Measurements from ENCODE around the gene SEMA6B. TPM values are rescaled to one million over a fixed set of nuclear protein-coding genes. Genes with fewer than 3 reads are reported as not detected.

The SEMA6B gene
- total and polyA plus RNA-seq, 2 donors (not counting 3 experiments of a cell fraction or from before 2014, with no cell fraction given): 97.8 to 176 TPM

GRCh38 chr19:4539169-4539692, 20.3 kb downstream of the SEMA6B start:
- H3K9me1 ChIP-seq (replicated peaks; ENCODE audit: control insufficient read depth, extremely low read depth, insufficient read depth, low read length): no peaks in the 10 kb centered on the region
- POLR2A ChIA-PET: interaction anchor here (0.6 kb wide), 1 partner anchor 24 kb away, joined by 5 read pairs; no protein-coding TSS in a partner anchor
- H3K9me3 ChIP-seq (replicated peaks; ENCODE audit: control insufficient read depth, insufficient read depth, low read length): no peaks in the 10 kb centered on the region
- dilution Hi-C loops (cut with MboI; ENCODE audit: extremely low pct_ligation_motif_present, low sequenced_read_pairs): no loop called here
- H3K9ac ChIP-seq (replicated peaks; ENCODE audit: extremely low read depth, insufficient read depth, low read length): no peak overlapping the region
- TF ChIP-seq MAX (IDR thresholded peaks at IDR 0.05; ENCODE audit: insufficient read depth, insufficient read length) (no peak), EZH2 (IDR thresholded peaks at IDR 0.05; ENCODE audit: borderline replicate concordance, low read depth, low read length, severe bottlenecking) (no peak), CTCF (IDR thresholded peaks at IDR 0.05; ENCODE audit: extremely low read depth in 1 of 2, insufficient read depth in 1 of 2, low read depth in 1 of 2, low read length in 2 of 2) (no peak), POLR2AphosphoS5 (IDR thresholded peaks at IDR 0.05; ENCODE audit: insufficient read depth, low read depth, low read length) (no peak), JUN (IDR thresholded peaks at IDR 0.05; ENCODE audit: borderline replicate concordance, insufficient read depth, insufficient read length, low read depth) (no peak), POLR2A (IDR thresholded peaks at IDR 0.05; ENCODE audit: low read depth, low read length) (no peak), GATA2 (IDR thresholded peaks at IDR 0.05; ENCODE audit: insufficient read depth, insufficient read length, low read depth, low read length) (no peak), MYC (IDR thresholded peaks at IDR 0.05; ENCODE audit: low read depth, low read length) (no peak), FOS (IDR thresholded peaks at IDR 0.05; ENCODE audit: borderline replicate concordance, insufficient read depth, low read length) (no peak)
- H3K79me2 ChIP-seq (ENCODE audit: control insufficient read depth, insufficient read depth, low read length): no peaks in the 10 kb centered on the region
- intact Hi-C loops (cut with micrococcal nuclease): no loop called here
- FAIRE-seq (peak; percentile 40), DNase-seq (ENCODE audit: low read depth, low spot score) (no peak)
- no peak overlapping the region for H3K27ac ChIP-seq (ENCODE audit: insufficient read depth, low read depth, low read length)
- no peak overlapping the region for H3K4me2 ChIP-seq (ENCODE audit: insufficient read depth, low read length)
- no peaks in the 10 kb centered on the region for H3K27me3 ChIP-seq (ENCODE audit: control insufficient read depth in 2 of 2, insufficient read depth in 2 of 2, low read length in 2 of 2)
- H3K4me3 ChIP-seq (replicated peaks in 1 of 3; ENCODE audit: insufficient read depth in 1 of 3, low read depth in 1 of 3, low read length in 3 of 3): no peak overlapping the region
- no TSS peak for BruUV-seq (replicated peaks)
- no peak overlapping the region for H2AFZ ChIP-seq (ENCODE audit: low read depth, low read length)
- H4K20me1 ChIP-seq (replicated peaks; ENCODE audit: control insufficient read depth, extremely low read depth, insufficient read depth, low read length): no peaks in the 10 kb centered on the region
- CTCF ChIA-PET: interaction anchor here (0.7 to 3.3 kb wide), 5 partner anchors 8 to 95 kb away, joined by 3 to 19 read pairs (median 6); no protein-coding TSS in a partner anchor
- peaks cover 11% of the 10 kb centered on the region for H3K4me1 ChIP-seq (ENCODE audit: control insufficient read depth, extremely low read depth, insufficient read depth, low read length)
- no peaks in the 10 kb centered on the region for H3K36me3 ChIP-seq (ENCODE audit: control insufficient read depth in 2 of 2, extremely low read depth in 1 of 2, insufficient read depth in 2 of 2, low read length in 2 of 2)

Measured in endothelial cell of umbilical vein (primary cell).